RWPE2 (cell line): ENCODE data around the gene MRPS14.

Experiments
- ATAC-seq: fragments of 200-7000 bp; cut with Tn5 transposase; 3 replicates; pipeline ENCODE4 v1.9.1; 2021; ENCODE audit warnings: low read depth
- DNase-seq: peaks from one replicate; pipeline ENCODE4 v3.0.0-alpha.2; 2020; ENCODE audit warnings: low spot score
- H3K27ac ChIP-seq: fragments of 450-650 bp; 2 replicates; pipeline ENCODE4 v1.5.1; 2017; ENCODE audit warnings: mild to moderate bottlenecking; ENCODE audit not compliant: poor library complexity, severe bottlenecking
- H3K27me3 ChIP-seq: fragments of 250-450 bp; sonication (Bioruptor Pico); 2 replicates; pipeline ENCODE4 v1.5.1; 2021; ENCODE audit warnings: mild to moderate bottlenecking, moderate library complexity; ENCODE audit not compliant: insufficient read depth, poor library complexity, severe bottlenecking
- H3K36me3 ChIP-seq: fragments of 250-450 bp; sonication (Bioruptor Pico); 2 replicates; pipeline ENCODE4 v1.5.1; 2020; ENCODE audit warnings: low read depth, mild to moderate bottlenecking, moderate library complexity
- H3K4me1 ChIP-seq: fragments of 250-450 bp; sonication (Bioruptor Pico); 2 replicates; pipeline ENCODE4 v1.5.1; 2021; ENCODE audit warnings: mild to moderate bottlenecking, moderate library complexity; ENCODE audit not compliant: insufficient read depth, poor library complexity, severe bottlenecking
- H3K4me3 ChIP-seq: fragments of 250-450 bp; sonication (Bioruptor Pico); 2 replicates; pipeline ENCODE4 v1.5.1; 2021; ENCODE audit warnings: mild to moderate bottlenecking, moderate library complexity; ENCODE audit not compliant: severe bottlenecking
- H3K9me3 ChIP-seq: fragments of 250-450 bp; sonication (Bioruptor Pico); 2 replicates; pipeline ENCODE4 v1.5.1; 2021; ENCODE audit warnings: mild to moderate bottlenecking, moderate library complexity; ENCODE audit not compliant: severe bottlenecking
- TF ChIP-seq, protein P1 (sequence below): fragments of 450-650 bp; IDR thresholded peaks from one replicate; pipeline ENCODE4 v1.5.1; 2017; ENCODE audit warnings: mild to moderate bottlenecking, moderate library complexity; ENCODE audit not compliant: poor library complexity, severe bottlenecking

MRPS14 gene

DNA sequence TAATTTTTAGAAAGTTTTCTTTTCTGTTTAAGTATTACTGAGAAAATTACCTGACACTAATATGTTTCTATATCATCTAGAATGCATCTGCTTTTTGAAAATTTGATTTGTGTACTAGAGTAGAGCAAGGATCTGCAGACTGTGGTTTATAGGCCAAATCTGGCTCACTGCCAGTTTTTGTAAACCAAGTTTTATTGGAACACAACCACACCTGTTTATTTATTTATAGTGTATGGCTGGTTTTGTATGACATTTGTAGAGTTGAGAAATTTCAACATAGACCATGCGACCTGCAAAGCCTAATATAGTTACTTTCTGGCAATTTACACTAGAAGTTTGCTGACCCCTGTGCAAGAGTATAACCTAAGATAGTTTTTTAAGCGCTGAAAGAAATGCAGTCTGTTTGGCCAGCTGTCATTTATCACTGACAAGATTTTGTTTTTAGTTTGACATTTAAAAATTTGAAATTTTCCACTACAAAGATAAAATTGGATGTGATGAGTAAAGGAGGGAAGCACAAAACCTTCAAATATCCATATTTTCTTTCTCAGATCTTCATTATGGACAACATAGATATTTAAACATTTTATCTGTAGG is 59.6 kb downstream of the MRPS14 start:
- H3K27me3 ChIP-seq: no peaks in the 10 kb centered on the region
- peaks cover 11% of the 10 kb centered on the region for H3K4me1 ChIP-seq
- no peak overlapping the region for H3K27ac ChIP-seq
- no peaks in the 10 kb centered on the region for H3K9me3 ChIP-seq
- TF ChIP-seq, protein P1, sequence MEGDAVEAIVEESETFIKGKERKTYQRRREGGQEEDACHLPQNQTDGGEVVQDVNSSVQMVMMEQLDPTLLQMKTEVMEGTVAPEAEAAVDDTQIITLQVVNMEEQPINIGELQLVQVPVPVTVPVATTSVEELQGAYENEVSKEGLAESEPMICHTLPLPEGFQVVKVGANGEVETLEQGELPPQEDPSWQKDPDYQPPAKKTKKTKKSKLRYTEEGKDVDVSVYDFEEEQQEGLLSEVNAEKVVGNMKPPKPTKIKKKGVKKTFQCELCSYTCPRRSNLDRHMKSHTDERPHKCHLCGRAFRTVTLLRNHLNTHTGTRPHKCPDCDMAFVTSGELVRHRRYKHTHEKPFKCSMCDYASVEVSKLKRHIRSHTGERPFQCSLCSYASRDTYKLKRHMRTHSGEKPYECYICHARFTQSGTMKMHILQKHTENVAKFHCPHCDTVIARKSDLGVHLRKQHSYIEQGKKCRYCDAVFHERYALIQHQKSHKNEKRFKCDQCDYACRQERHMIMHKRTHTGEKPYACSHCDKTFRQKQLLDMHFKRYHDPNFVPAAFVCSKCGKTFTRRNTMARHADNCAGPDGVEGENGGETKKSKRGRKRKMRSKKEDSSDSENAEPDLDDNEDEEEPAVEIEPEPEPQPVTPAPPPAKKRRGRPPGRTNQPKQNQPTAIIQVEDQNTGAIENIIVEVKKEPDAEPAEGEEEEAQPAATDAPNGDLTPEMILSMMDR: no peak
- ATAC-seq: no peak
- no peaks in the 10 kb centered on the region for H3K36me3 ChIP-seq
- no peak overlapping the region for H3K4me3 ChIP-seq
- DNase-seq: no peak
